Left cardiac atrium (tissue), 4 donors: Measurements from ENCODE around the gene FARS2. TPM values are rescaled to one million over a fixed set of nuclear protein-coding genes. Genes with fewer than 3 reads are reported as not detected.

Source experiments
- ATAC-seq, 2 donors: fragments of 200-7000 bp; cut with Tn5 transposase; one replicate each; pipeline ENCODE4 v1.9.1; 2020; ENCODE audit warnings: mild to moderate bottlenecking in 2 of 2, moderate library complexity in 2 of 2
- DNase-seq: peaks from one replicate; pipeline ENCODE4 v3.0.0-alpha.2; 2020
- intact Hi-C, 2 donors: fragments of 100-400 bp; cut with DNase I; formaldehyde crosslinking; loops; one replicate each; pipeline versions ENCODE4 v1.14.1 to v1.15.1; 2022 to 2023
- total RNA-seq, 2 donors: library from RNA; stranded (reverse); fragmentation: NEBNext Ultra II Directional; extraction: Animal tissue kit (Norgen Biotek cat#: 25700); gene quantifications; one replicate each; pipeline ENCODE4 v1.2.1, GENCODE V29; 2021
- donor health status: DM: no; HTN: yes; CAD: no.
- donor health status: DM: no; HTN: yes; CAD: no; lungs with severe emphysema.
- donor health status: DM: yes; HTN: yes; CAD: no.
- donor health status: Dilated cardiomyopathy.

Gene FARS2
- total RNA-seq, 2 donors from 2014 or later, result 14.6 to 16.4 TPM

GRCh38 chr6:5765141-5765760 is 503.9 kb downstream of the FARS2 start:
- ATAC-seq (peak; percentile 20 to 36), DNase-seq (peak; percentile 45)
- intact Hi-C loops, result loop anchor here in 1 of 2 donors (10.0 kb wide), 1 partner anchor 140 kb away; no protein-coding TSS in a partner anchor

- intact Hi-C loops, result loop anchor here in 1 of 2 donors (2.0 to 10.0 kb wide), 2 partner anchors 141 to 295 kb away; no protein-coding TSS in a partner anchor
- ATAC-seq, result no peak
Measured at GRCh38 chr6:5766260-5766659, 504.9 kb downstream of the FARS2 start.

DNA sequence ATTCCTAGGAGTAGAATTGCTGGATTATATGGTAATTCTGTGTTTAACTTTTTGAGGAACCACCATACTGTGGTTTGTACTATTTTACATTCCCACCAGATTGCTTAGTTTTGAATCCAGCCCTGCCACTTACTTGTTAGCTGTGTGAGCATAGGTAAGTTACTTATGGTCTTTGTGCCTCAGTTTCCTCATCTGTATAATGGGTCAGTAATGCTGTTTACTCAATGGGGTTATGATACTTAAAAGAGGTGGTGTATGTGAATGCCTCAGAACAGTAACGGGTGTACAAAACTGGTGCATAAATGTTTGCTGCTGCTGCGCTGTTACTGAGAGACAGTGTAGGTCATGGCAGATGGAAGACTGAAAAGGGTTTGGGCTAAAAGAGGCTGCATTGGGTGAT is 506.2 kb downstream of the FARS2 start:
- intact Hi-C loops, result loop anchor here in 1 of 2 donors (2.0 to 10.0 kb wide), 2 partner anchors 143 to 297 kb away; no protein-coding TSS in a partner anchor
- ATAC-seq, result no peak
- no peak for DNase-seq

More at GRCh38 chr6:5766260-5766659, 504.9 kb downstream of the FARS2 start:
- DNase-seq, result no peak

DNA sequence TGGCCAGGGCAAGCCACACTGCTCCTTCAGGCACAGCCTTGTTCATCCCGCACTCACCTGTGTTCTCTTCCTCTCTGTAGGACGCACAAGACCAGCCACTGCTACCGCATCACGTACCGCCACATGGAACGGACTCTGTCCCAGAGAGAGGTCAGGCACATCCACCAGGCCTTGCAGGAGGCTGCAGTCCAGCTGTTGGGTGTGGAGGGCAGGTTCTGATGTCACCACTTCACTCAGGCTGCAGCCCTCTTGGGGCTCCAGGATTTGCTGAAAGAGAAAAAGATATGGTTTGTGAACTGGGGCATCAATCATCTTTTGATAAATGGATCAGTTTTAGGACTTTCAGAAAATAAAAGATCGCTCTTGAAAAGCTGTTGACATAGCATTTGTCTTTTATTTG is 509.9 kb downstream of the FARS2 start:
- ATAC-seq, result no peak
- no peak for DNase-seq
- intact Hi-C loops, result no loop called here

GRCh38 chr6:5771759-5772390 is 510.6 kb downstream of the FARS2 start:
- intact Hi-C loops, result no loop called here
- ATAC-seq (no peak), DNase-seq (no peak)

DNA sequence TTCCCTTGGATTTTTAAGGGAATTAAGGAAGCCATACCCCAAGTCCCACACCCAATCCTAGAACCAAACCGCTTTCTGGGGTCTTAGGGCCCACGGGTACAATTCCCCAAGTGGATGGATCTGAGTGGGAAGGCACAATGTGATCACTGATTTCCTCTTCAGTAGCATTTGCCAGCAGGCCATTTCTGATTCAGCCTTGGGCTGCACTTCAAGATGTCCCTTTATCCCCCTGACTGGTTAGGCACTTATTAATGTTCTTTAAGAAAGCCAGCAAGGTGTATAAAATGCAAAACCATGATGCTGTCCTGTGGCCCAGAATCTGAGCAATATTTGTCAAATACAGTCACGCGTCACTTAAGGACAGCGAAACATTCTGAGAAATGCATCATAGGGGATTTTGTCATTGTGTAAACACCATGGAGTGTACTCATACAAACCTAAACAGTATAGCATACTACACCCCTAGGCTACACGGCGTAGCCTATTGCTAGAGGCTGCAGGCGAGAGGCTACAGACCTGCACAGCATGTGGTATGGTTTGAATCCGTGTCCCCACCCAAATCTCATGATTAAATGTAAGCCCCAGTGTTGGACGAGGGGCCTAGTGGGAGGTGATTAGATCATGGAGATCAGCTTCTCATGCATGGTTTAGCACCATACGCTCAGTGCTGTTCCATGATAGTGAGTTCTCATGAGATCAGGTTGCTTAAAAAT is 511.3 kb downstream of the FARS2 start:
- ATAC-seq (no peak), DNase-seq (no peak)
- intact Hi-C loops, result no loop called here

DNA sequence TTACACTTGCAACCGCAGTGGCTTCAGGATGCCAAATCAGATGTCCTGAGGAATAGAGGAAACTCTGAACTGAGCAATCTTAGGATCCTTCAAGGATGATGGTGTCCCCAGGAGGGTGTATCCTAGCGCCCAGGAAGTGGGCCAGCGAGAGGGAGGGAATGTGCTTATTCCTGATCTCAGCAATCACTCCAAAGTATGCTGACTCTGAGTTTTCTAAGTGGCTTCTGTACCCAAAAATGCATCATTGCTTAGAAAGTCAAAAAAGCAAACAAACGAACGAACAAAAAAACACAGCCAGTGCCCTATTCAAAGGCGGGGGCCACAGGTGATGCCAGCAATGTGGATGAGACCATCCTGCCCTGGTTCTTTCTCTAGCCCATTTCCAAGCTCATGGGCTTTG is 514.8 kb downstream of the FARS2 start:
- ATAC-seq (no peak), DNase-seq (no peak)
- intact Hi-C loops, result no loop called here

- ATAC-seq (no peak), DNase-seq (no peak)
- intact Hi-C loops, result no loop called here
Measured at GRCh38 chr6:5776706-5777390, 515.5 kb downstream of the FARS2 start.

GRCh38 chr6:5778317-5778857 is 517.1 kb downstream of the FARS2 start:
- DNase-seq (no peak), ATAC-seq (no peak)
- intact Hi-C loops, result no loop called here

DNA sequence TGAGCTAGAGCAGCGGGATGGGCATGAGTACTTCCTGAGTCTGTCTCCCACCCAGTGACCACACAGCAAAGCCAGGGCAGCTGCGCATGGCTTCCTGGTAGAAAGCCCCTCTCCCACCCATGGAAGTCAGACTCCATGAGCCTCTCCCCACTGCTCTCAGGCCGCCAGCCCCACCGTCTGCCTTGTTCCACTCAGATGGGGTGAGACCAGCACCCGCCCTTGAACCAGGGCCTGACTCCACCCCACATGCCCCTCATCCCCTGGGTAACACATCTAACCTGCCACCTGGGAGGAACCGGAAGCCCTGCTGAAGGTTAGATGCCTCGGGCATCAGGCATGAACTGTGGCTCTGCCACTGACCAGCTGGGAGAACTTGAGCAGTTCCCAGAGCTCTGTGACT is 517.6 kb downstream of the FARS2 start:
- ATAC-seq, result no peak
- intact Hi-C loops, result no loop called here

DNA sequence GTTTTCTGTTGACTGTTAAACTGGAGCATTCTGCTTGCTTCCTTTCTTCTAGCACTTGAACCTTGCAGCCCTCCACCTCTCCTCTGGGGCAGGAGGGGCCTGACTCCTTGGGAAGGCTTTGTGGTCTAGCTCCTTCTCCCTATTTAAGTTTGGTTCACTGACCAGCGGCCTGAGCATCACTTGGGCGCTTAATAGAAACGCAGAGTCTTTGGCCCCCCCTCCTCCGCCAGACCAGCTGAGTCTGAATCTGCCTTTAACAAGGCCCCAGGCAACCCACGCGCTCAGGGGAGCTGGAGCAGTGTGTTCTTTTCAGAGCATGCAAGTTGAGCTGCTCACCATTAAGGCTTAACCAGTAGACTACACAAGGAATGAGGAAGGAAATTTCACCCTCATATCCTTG is 519.7 kb downstream of the FARS2 start:
- ATAC-seq, result no peak
- intact Hi-C loops, result no loop called here
- DNase-seq, result no peak

More for the DNA sequence above, 517.6 kb downstream of the FARS2 start:
- DNase-seq, result no peak

GRCh38 chr6:5781966-5782556 is 520.7 kb downstream of the FARS2 start:
- DNase-seq (no peak), ATAC-seq (no peak)
- intact Hi-C loops, result no loop called here

GRCh38 chr6:5782783-5783547 is 521.7 kb downstream of the FARS2 start:
- ATAC-seq, result peak; percentile 91
- intact Hi-C loops, result no loop called here

DNA sequence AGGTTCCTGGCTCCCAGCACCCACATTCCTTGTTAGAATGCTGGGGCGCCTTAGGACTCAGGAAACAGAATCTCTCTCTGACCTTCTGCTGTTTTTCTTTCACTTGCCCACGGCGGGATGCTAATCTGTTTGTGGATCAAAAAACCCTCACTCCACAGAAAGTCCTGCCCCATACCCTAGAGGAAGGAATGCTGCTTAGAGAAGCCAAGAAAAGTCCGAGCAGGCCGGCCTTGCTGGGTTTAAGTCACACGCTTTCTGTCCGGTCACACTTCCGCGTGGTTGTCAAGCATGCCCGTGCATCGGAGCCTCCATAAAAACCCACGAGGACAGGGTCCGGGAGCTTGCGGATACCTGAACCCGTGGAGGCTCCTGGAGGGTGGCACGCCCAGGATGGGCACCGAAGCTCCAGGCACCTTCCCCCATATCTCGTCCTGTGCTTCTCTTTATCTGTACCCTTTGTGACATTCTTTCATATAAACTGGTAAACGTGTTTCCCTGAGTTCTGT is 522.3 kb downstream of the FARS2 start:
- intact Hi-C loops, result no loop called here
- DNase-seq (no peak), ATAC-seq (no peak)

More at GRCh38 chr6:5782783-5783547, 521.7 kb downstream of the FARS2 start:
- peak; percentile 72 for DNase-seq

GRCh38 chr6:5785249-5785648 is 523.9 kb downstream of the FARS2 start:
- no peak for DNase-seq
- intact Hi-C loops, result no loop called here
- no peak for ATAC-seq

- no peak for DNase-seq
- no peak for ATAC-seq
- intact Hi-C loops, result no loop called here
Measured at GRCh38 chr6:5786321-5786968, 525.1 kb downstream of the FARS2 start.

DNA sequence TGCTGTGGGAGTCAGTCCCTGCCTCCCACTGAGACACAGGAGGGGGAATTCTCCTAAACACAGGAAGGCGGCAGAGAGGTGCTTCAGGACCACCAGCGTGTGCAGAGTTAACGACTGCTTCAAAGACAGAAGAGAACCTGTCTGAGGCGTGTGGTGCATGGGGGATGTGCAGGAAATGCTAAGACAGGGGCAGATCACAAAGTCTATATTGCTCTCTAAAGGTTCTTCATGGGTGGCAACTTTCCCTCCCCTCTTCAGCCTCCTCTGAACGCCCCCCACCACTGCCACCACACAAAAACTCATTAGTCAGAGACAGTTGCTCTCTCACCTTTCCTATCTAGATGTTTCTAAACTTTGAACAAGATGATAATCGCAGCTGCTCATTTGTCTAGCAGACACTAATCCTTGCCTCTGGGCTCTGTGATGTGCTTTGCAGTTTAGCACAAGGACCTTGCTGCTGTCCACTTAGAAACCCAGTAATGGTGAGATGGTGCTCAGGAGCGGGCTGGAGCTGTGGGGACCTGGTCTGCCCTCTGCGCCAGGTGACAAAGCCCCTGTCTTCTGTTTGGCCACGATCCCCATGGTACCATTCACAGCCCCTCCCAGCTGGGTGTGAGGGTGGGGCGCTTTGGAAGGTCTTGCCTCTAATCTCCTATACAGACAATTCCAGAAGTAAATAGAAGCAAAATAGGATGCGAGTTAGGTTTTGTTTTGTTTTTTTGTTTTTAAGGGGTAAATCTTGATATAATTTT is 525.8 kb downstream of the FARS2 start:
- intact Hi-C loops, result no loop called here
- DNase-seq, result no peak
- no peak for ATAC-seq
